ENCODE results near the gene CHD8. TPM values are rescaled to one million over a fixed set of nuclear protein-coding genes. Genes with fewer than 3 reads are reported as not detected.

The CHD8 gene
- total RNA-seq, 1 donor, result 55.4 TPM

DNA sequence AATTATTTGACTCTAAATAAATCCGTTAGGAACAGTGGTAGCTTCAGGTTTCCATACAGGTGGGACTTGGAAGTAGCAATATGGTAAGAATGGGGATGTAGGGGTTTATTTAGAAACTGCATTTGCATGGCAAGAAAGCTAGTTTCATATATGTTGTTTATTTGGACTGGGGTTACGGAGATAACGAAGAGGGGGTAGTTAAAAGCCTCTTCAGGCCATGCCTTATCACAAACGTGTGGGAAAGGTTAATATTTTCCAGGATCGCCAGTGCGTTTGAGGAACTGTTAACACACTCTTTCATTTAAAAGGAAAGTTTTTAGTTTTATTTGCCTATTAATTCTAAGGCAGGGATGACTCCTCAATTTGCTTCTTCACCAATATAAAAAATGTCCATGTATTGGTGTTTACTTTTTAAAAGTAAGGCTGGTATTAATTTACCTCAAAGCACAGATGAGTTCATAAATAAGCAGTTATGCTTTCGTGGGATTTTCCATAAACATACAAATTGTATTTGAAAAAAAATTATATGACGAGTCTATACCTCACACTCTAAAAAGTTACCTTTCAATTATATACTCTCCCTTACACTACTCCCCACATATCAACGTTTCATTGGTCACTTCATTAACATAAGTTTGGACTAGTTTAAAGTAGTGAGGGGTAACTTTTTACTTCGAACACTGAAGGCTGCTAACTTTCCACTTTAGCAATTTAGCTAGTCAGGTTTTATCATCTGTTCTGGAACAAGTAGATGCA lies 20.0 kb upstream of the CHD8 start:
- H3K36me3 ChIP-seq (ENCODE audit: insufficient read depth, low read length), result peaks cover 8% of the 10 kb centered on the region
- peak overlapping the region; percentile 100 for H3K4me3 ChIP-seq (ENCODE audit: insufficient read depth, low read length)
- peaks cover 20% of the 10 kb centered on the region for H3K4me1 ChIP-seq (ENCODE audit: insufficient read depth, low read length)
- no peaks in the 10 kb centered on the region for H3K27me3 ChIP-seq (ENCODE audit: insufficient read depth, low read length)
- peak overlapping the region; percentile 73 for H3K27ac ChIP-seq (ENCODE audit: low read depth, low read length)
- no peaks in the 10 kb centered on the region for H3K9me3 ChIP-seq (ENCODE audit: low read depth, low read length)
- no peak for TF ChIP-seq CTCF (IDR thresholded peaks at IDR 0.05; ENCODE audit: extremely low read depth, low read depth, low read length)
- peaks cover 51% of the 10 kb centered on the region for H3K79me2 ChIP-seq (ENCODE audit: insufficient read depth, low read length)
- peak overlapping the region; percentile 97 for H2AFZ ChIP-seq (ENCODE audit: low read length)
- peaks cover 5% of the 10 kb centered on the region for H4K20me1 ChIP-seq (ENCODE audit: insufficient read depth, low read length)
- H3K4me2 ChIP-seq (ENCODE audit: insufficient read depth, low read length), result peak overlapping the region; percentile 97
- peak; percentile 35 for DNase-seq (ENCODE audit: insufficient read length, low spot score, missing footprints)

GRCh38 chr14:21467616-21468015 lies 11.7 kb upstream of the CHD8 start:
- peak; percentile 71 for DNase-seq (ENCODE audit: insufficient read length, low spot score, missing footprints)
- H3K4me1 ChIP-seq (ENCODE audit: insufficient read depth, low read length), result peaks cover 10% of the 10 kb centered on the region

GRCh38 chr14:21455592-21455911 lies 371 bp downstream of the CHD8 start:
- peaks cover 53% of the 10 kb centered on the region for H3K79me2 ChIP-seq (ENCODE audit: insufficient read depth, low read length)
- peak overlapping the region; percentile 100 for H3K4me3 ChIP-seq (ENCODE audit: insufficient read depth, low read length)

More at GRCh38 chr14:21467616-21468015, 11.7 kb upstream of the CHD8 start:
- no peak overlapping the region for H3K4me3 ChIP-seq (ENCODE audit: insufficient read depth, low read length)
- H4K20me1 ChIP-seq (ENCODE audit: insufficient read depth, low read length), result no peaks in the 10 kb centered on the region
- H3K9me3 ChIP-seq (ENCODE audit: low read depth, low read length), result no peaks in the 10 kb centered on the region
- no peak for TF ChIP-seq CTCF (IDR thresholded peaks at IDR 0.05; ENCODE audit: extremely low read depth, low read depth, low read length)
- H3K79me2 ChIP-seq (ENCODE audit: insufficient read depth, low read length), result no peaks in the 10 kb centered on the region
- no peak overlapping the region for H2AFZ ChIP-seq (ENCODE audit: low read length)
- peaks cover 21% of the 10 kb centered on the region for H3K36me3 ChIP-seq (ENCODE audit: insufficient read depth, low read length)
- H3K27ac ChIP-seq (ENCODE audit: low read depth, low read length), result peak overlapping the region; percentile 67
- no peak overlapping the region for H3K4me2 ChIP-seq (ENCODE audit: insufficient read depth, low read length)
- H3K27me3 ChIP-seq (ENCODE audit: insufficient read depth, low read length), result no peaks in the 10 kb centered on the region

More at GRCh38 chr14:21455592-21455911, 371 bp downstream of the CHD8 start:
- no peaks in the 10 kb centered on the region for H3K9me3 ChIP-seq (ENCODE audit: low read depth, low read length)
- peaks cover 8% of the 10 kb centered on the region for H3K4me1 ChIP-seq (ENCODE audit: insufficient read depth, low read length)
- DNase-seq (ENCODE audit: insufficient read length, low spot score, missing footprints), result peak; percentile 76
- H3K36me3 ChIP-seq (ENCODE audit: insufficient read depth, low read length), result peaks cover 8% of the 10 kb centered on the region
- no peaks in the 10 kb centered on the region for H3K27me3 ChIP-seq (ENCODE audit: insufficient read depth, low read length)
- H2AFZ ChIP-seq (ENCODE audit: low read length), result peak overlapping the region; percentile 98
- H3K27ac ChIP-seq (ENCODE audit: low read depth, low read length), result peak overlapping the region; percentile 92
- no peak for TF ChIP-seq CTCF (IDR thresholded peaks at IDR 0.05; ENCODE audit: extremely low read depth, low read depth, low read length)
- peak overlapping the region; percentile 84 for H3K4me2 ChIP-seq (ENCODE audit: insufficient read depth, low read length)
- H4K20me1 ChIP-seq (ENCODE audit: insufficient read depth, low read length), result peaks cover 9% of the 10 kb centered on the region

All from osteoblast (primary cell).